Astrocyte of the cerebellum (primary cell): Measurements from ENCODE around the gene VASN.
"Not testable (repeated sequence)": the region's sequence is repeated elsewhere in the genome, so short reads cannot be mapped to it uniquely, and the experiment has no call there.

Experiments used
- DNase-seq: peaks from one replicate; pipeline ENCODE4 v3.0.0-alpha.2; 2011; ENCODE audit warnings: low read depth
- H3K4me3 ChIP-seq: 2 replicates; pipeline ENCODE4 v1.5.1; 2011; ENCODE audit warnings: mild to moderate bottlenecking, low read depth, low read length, moderate library complexity
- in situ Hi-C: cut with HindIII; loops from 2 replicates; pipeline ENCODE4 v1.10.0; 2017; ENCODE audit warnings: low sequenced_read_pairs
- TF ChIP-seq, protein P1 (sequence below): IDR thresholded peaks from 2 replicates; pipeline ENCODE4 v1.5.1; 2012; ENCODE audit warnings: low read length, low read depth, moderate library complexity, mild to moderate bottlenecking; ENCODE audit errors: missing control alignments

Gene VASN

GRCh38 chr16:4389051-4389955, 17.7 kb downstream of the VASN start:
- H3K4me3 ChIP-seq: no peak overlapping the region
- DNase-seq: no peak
- TF ChIP-seq, protein P1, sequence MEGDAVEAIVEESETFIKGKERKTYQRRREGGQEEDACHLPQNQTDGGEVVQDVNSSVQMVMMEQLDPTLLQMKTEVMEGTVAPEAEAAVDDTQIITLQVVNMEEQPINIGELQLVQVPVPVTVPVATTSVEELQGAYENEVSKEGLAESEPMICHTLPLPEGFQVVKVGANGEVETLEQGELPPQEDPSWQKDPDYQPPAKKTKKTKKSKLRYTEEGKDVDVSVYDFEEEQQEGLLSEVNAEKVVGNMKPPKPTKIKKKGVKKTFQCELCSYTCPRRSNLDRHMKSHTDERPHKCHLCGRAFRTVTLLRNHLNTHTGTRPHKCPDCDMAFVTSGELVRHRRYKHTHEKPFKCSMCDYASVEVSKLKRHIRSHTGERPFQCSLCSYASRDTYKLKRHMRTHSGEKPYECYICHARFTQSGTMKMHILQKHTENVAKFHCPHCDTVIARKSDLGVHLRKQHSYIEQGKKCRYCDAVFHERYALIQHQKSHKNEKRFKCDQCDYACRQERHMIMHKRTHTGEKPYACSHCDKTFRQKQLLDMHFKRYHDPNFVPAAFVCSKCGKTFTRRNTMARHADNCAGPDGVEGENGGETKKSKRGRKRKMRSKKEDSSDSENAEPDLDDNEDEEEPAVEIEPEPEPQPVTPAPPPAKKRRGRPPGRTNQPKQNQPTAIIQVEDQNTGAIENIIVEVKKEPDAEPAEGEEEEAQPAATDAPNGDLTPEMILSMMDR: no peak
- in situ Hi-C loops: no loop called here

DNA sequence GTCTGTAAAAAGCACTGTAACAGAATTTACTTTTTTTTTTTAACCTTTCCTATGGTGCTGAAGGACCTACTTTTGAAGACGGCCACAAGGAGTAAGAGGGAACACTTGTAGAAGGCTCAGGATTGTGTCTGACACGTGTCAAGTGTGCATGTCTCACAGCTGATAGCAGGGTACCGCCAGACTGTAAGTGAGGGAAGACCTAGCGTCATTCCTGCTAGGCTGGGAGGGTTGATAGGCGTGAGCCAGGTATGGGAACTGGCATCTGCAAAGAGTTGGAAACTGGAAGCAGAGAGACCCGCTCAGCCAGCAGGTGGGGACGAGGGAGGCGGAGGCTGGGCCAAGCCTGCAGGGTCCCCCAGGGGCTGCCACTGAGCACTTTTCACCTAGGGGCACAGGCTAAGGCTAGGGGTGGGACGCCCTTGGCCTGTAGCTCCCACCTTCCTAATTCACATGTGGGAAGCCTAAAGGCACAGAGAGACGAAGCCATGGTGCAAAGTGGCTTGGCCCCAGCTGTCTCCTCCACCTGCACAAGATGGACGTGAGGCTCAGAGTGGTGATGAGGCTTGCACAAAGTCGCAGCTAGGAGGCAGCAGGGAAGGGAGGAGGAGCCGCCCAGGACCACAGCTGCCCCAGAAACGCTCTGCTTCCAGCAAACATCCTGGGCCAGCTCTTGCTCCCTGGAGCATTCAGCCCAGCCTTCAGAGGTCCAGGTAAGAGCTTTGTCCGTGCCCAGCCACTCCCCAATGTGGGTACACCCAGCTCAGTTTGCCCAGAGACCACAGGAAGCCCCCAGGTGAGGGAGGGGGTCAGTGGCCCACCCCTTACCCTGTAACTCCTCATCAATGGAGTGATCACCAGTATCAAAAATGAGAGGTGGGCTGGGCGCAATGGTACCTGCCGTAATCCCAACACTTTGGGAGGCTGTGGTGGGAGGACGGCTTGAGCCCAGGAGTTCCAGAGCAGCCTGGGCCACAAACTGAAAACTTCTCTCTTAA, 18.9 kb downstream of the VASN start:
- DNase-seq: no peak
- H3K4me3 ChIP-seq: no peak overlapping the region
- in situ Hi-C loops: no loop called here
- TF ChIP-seq, protein P1: no peak

DNA sequence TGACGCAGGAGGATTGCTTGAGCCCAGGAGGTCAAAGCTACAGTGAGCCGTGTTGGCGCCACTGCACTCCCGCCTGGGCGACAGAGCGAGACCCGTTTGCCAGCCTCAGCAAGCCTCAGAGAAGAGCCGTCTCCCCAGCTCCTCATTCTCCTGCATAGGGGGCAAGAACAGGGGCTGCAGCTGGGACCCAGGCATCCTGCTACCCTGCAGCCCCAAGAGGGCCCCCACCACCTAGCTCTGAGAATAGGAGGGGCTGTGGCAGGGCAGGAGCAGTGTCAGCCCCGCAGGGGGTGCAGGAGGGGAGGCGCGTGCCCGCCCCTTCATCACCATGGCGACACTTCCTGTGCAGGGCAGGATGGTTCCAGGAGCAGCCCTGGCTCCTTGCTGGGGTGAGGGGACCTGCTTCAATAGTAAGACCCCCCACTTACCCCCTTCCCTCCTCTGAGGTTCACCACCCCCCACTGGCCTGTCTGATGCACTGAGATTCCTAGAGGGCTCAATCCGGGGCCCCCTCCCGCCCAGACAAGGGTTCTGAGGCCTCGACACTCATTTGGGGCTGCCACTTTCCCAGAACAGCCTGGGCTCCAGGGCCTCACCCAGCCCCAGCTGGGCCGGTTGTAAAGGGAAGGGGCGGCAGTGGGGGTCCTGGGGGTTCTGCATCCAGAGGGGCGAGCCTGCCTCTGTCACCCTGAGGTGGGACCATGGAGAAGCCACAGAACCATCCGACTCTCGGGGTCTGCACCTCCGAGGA, 20.2 kb downstream of the VASN start:
- DNase-seq: no peak
- H3K4me3 ChIP-seq: no peak overlapping the region
- TF ChIP-seq, protein P1: no peak
- in situ Hi-C loops: no loop called here

- no peak for DNase-seq
- TF ChIP-seq, protein P1: no peak
- H3K4me3 ChIP-seq: no peak overlapping the region
- in situ Hi-C loops: no loop called here
Observed at GRCh38 chr16:4392382-4393239, 21.0 kb downstream of the VASN start.

DNA sequence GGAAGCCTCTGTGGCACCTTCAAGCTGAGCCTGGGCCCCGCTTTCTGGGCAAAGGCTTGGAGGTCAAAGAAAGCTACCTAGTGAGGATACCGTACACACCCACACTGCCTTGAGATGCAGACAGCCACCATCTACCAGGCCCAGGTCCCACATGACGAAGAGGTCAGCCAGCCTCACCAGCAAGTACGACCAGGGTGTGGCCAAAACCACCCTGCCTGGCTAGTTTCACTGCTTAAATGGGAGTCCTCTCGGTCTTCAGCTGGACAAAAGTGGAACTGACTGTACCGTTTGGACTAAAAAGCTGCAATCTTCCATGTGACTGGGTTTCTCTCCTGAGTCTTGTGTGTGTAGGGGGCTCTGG, 21.6 kb downstream of the VASN start:
- TF ChIP-seq, protein P1: no peak
- DNase-seq: no peak
- no peak overlapping the region for H3K4me3 ChIP-seq
- in situ Hi-C loops: no loop called here

- in situ Hi-C loops, H3K4me3 ChIP-seq, DNase-seq: not testable (repeated sequence)
Observed at GRCh38 chr16:4393850-4394249, 22.2 kb downstream of the VASN start.
